ENCODE results near the gene SPTBN1. TPM values are rescaled to one million over a fixed set of nuclear protein-coding genes. Genes with fewer than 3 reads are reported as not detected.

The SPTBN1 gene
- total and polyA plus RNA-seq, 9 of the 15 experiments (the other 6 are each of a cell fraction or from before 2014, with no cell fraction given), result 8.9 to 66.8 (median 31.4) TPM

DNA sequence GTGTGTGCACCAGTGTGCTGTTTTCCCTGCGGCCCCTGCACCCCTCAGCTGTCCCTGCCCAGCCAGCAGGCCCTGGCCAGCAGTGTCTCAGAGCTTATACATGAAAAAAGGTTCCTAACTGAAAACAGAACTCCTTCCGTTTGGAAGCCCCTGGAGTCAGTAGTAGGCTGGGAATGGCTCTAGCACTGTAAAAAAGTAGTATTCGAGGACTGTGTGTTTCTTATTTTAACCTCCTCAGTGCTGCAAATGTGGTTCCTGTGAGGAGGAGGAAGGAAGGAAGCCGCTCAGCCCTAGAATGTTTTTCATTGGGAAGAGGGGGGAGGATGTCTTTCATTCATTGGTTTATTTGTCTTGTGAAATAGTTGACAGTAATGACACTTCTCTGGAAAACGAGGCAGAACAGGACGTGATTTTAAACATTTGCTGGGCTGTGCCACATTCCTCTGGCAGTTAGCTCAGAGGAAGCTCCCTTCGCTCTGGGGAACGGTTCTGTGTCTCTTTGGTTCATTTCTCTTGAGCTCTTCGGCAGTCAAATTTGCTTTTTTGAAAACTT lies 103.5 kb downstream of the SPTBN1 start (continued):
- TF ChIP-seq AFF4 (CRISPR knock-in tag; IDR thresholded peaks at IDR 0.05) (no peak), ILF3 (IDR thresholded peaks at IDR 0.05; ENCODE audit: borderline replicate concordance) (no peak), RBBP5 (IDR thresholded peaks at IDR 0.05; ENCODE audit: borderline replicate concordance, insufficient read depth, low read length, poor library complexity, severe bottlenecking) (no peak), ZBTB8A (IDR thresholded peaks at IDR 0.05; ENCODE audit: partially characterized antibody) (no peak), HDAC6 (IDR thresholded peaks at IDR 0.05; ENCODE audit: low read depth, low read length) (no peak), CREB3L1 (IDR thresholded peaks at IDR 0.05; ENCODE audit: borderline replicate concordance, low read depth) (no peak)
- TF ChIP-seq, protein P1, sequence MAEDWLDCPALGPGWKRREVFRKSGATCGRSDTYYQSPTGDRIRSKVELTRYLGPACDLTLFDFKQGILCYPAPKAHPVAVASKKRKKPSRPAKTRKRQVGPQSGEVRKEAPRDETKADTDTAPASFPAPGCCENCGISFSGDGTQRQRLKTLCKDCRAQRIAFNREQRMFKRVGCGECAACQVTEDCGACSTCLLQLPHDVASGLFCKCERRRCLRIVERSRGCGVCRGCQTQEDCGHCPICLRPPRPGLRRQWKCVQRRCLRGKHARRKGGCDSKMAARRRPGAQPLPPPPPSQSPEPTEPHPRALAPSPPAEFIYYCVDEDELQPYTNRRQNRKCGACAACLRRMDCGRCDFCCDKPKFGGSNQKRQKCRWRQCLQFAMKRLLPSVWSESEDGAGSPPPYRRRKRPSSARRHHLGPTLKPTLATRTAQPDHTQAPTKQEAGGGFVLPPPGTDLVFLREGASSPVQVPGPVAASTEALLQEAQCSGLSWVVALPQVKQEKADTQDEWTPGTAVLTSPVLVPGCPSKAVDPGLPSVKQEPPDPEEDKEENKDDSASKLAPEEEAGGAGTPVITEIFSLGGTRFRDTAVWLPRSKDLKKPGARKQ (CRISPR knock-in tag; IDR thresholded peaks at IDR 0.05), result no peak

All from K562 (cell line).